HG03571 (cell line): Measurements from ENCODE around the gene SH3D19.
"Not testable (repeated sequence)": the region's sequence is repeated elsewhere in the genome, so short reads cannot be mapped to it uniquely, and the experiment has no call there.

Experiments
- ATAC-seq: cut with Tn5 transposase; IDR thresholded peaks from one replicate; pipeline ENCODE4 v1.9.1; 2021; ENCODE audit not compliant: unreplicated experiment

Gene SH3D19

DNA sequence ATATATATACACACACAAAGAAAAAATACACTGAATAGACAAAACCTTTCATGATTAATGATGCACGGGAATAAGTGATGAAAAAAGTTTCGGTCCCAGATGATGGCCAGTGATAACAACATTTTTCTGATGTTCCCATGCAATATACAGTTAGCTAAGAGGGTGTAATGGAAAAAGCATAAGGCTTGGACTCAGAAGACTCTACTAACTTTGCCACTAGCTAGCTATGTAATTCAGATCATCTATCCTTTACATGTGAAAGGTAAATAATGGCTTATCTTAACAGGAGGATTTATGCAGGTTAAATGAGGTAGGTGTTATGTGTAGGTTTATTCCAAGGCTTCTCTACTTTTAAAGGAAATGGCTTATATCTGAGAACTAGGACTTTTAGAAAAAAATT lies 221.6 kb downstream of the SH3D19 start:
- no peak for ATAC-seq

- no peak for ATAC-seq
Measured at GRCh38 chr4:151100531-151100930, 224.9 kb downstream of the SH3D19 start.

DNA sequence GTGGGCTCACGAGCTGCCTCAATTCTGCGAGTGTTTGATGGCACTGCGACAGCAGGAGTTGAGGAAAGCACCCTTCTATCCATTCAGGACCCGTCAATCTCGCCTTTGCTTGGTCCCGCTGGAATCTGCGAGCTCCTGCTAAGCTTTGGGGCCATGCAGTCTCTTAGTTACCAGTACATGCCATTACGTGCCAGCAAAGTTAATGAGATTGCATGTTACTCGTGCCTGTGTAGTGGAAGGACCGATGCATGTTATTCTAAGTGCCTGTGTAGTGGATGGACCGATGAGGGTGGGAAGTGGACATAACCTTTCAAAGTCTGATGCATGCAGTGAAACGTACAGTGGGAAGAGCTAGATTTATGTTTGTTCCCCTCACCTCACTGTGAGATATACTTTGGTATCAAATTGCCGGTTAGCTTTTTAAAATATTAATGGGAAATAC lies 225.4 kb downstream of the SH3D19 start:
- ATAC-seq, result no peak

GRCh38 chr4:151099229-151099975 lies 226.0 kb downstream of the SH3D19 start, which contains the start of gene RPS3A:
Gene RPS3A, plus strand, starts transcription at chr4:151099628. Its CDS starts 25 bp downstream, at chr4:151099653.
- ATAC-seq, result peak; percentile 94

- no peak for ATAC-seq
Measured at GRCh38 chr4:151098979-151099228, 226.5 kb downstream of the SH3D19 start.

- no peak for ATAC-seq
Measured at GRCh38 chr4:151097759-151098158, 227.6 kb downstream of the SH3D19 start.

DNA sequence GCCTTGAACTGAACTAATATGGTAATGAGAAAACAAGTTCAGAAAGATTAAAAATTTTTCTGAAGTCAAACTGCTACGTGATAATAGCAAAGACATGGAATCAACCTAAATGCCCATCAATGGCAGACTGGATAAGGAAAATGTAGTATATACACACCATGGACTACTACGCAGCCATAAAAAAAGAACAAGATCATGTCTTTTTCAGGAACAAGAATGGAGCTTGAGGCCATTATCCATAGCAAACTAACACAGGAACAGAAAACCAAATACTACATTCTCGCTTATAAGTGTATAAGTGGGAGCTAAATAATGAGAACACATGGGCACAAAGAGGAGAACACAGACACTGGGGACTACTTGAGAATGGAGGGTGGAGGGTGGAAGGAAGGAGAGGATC lies 230.3 kb downstream of the SH3D19 start:
- ATAC-seq, result no peak

GRCh38 chr4:151094290-151094751 lies 231.1 kb downstream of the SH3D19 start:
- no peak for ATAC-seq

- no peak for ATAC-seq
Measured at GRCh38 chr4:151093203-151093602, 232.2 kb downstream of the SH3D19 start.

- no peak for ATAC-seq
Measured at GRCh38 chr4:151092488-151092887, 232.9 kb downstream of the SH3D19 start.

- ATAC-seq, result no peak
Measured at GRCh38 chr4:151091047-151091446, 234.4 kb downstream of the SH3D19 start.

DNA sequence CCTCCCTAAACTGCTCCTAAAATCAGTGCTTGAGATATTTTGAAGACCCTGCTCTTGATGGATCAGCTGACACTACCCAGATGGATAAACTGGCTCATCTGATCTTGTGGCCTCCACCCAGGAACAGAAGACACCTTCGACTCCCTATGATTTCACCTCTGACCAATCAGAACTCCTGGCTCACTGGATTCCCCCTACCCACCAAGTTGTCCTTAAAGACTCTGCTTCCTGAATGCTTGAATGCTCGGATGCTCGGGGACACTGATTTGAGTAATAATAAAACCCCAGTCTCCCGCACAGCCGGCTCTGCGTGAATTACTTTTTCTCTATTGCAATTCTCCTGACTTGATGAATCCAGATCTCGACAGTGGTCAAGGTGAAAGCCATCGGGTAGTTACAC lies 237.9 kb downstream of the SH3D19 start:
- no peak for ATAC-seq

DNA sequence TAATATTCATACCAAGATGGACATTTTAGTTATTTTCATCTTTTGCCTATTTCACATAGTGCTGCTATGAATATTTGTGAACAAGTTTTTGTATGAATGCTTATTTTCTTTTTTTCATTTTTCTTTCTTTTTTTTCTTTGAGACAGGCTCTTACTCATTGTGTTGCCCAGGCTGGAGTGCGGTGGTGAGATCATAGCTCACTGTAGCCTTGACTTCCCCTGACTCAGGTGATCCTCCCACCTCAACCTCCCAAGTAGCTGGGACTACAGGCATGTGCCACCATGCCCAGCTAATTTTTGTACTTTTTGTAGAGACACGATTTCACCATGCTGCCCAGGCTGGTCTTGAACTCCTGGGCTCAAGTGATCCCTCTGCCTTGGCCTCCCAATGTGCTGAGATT lies 247.4 kb downstream of the SH3D19 start:
- ATAC-seq, result not testable (repeated sequence)

GRCh38 chr4:151074416-151074916 lies 250.9 kb downstream of the SH3D19 start:
- no peak for ATAC-seq
